Cerebellar nuclear complex (tissue), 1 donor: ENCODE data around the gene SEPTIN6.

Experiments used
- DNase-seq, 2 experiments: peaks; one replicate each; lab custom pipeline; 2025; lab: John Stamatoyannopoulos, UW

SEPTIN6 gene

DNA sequence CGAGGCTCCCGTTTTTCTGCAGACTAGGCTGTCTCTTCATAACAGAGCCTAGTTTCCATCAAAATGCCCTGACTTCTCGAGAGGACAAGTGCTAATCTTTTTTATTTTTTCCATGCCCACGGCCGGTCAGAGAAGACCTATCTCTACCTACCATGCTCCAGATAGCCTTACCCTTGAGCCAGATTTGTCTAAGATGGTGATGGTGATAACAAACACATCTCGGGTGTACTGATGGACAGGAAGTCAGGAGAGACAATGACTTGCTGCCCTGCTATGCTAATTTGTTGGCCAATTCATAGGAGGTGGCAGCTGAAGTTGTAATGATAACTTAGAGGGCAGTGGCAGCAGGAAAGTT lies 44.6 kb downstream of the SEPTIN6 start:
- no peak for DNase-seq

DNA sequence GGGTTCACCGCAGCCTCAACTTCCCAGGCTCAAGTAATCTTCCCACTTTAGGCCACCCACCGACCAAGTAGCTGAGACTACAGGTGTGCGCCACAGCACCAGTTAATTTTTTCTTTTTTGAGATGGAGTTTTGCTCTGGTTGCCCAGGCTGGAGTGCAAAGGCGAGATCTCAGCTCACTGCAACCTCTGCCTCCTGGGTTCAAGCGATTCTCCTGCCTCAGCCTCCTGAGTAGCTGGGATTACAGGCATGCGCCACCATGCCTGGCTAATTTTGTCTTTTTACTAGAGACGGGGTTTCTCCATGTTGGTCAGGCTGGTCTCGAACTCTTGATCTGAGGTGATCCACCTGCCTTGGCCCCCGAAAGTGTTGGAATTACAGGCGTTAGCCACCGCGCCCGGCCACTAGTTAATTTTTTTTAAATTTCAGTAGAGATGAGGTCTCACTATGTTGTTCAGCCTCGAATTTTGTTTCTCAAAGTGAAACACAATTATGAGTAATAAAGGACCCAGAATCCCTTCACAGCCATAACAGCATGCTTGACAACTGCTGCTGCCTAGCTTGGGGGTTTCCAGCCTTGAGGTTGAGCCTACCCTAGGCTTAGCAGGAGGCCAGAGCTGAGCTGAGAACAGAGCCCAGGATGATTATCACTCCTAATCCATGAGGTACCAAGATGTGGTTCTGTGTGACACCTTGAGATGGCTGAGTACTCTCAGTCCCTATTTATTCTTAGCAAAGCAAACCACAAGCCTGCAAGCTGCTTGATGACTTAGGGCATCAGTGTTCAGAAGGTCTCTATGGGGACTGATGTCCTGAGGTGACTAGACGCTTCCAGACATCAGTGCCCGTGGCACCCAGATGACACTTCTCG lies 45.2 kb downstream of the SEPTIN6 start:
- DNase-seq = no peak

DNA sequence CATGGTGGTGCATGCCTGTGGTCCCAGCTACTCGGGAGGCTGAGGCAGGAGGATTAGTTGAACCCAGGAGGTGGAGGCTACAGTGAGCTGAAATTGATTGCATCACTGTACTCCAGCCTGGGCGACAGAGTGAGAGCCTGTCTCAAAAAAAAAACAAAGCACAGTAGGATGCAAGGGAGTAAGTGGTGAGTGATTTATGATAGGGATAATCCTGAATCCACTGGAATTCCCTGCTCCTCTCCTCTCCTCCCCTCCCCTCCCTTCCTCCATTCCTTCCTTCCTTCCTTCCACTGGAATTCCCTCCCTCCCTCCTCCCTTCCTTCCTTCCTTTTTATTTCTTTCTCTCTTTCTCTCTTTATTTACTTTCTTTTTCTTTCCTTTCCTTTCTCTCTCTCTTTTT lies 45.9 kb downstream of the SEPTIN6 start:
- no peak for DNase-seq

DNA sequence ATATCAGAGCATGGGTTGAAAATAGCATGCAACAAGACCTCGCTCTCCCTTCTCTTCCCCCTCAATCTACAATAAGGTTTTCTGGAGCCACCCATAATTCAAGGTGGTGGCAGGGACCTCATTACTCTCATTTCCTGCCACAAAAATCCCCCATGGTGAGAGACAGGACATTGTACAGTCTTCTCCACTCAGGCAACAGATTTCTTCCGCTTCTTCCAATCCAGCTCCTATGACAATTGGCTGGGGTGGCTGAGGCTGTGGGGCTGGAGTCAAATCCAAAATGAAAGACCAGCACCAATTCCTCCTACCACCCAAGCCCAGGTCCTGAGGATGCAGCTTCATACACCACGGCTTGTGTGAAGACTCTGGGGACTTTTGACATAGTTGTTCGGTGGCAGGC lies 46.5 kb downstream of the SEPTIN6 start:
- no peak for DNase-seq

DNA sequence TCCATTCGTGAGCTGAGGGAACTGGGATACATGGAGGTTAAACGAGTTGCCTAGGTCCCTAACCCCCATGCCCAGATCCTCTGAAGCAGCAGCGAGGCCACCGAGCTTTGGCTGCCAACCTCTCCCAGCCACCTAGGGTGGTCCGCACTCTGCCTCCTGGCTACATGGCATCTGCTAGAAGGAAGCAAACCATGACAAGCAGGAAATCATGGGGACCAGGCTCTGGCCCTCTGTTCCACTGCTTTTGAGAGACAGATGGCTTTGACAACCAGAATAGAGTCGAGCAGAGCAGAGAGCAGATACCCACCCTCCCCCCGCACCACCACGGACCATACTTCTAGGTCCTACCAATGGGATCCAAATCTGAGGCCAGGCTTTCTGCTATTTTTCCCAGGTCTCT lies 49.3 kb downstream of the SEPTIN6 start:
- DNase-seq = no peak
